HG03571 (cell line): ENCODE results near the gene GEMIN7.

ENCODE experiments used
- ATAC-seq: cut with Tn5 transposase; IDR thresholded peaks from one replicate; pipeline ENCODE4 v1.9.1; 2021; ENCODE audit not compliant: unreplicated experiment

GEMIN7 gene, protein sequence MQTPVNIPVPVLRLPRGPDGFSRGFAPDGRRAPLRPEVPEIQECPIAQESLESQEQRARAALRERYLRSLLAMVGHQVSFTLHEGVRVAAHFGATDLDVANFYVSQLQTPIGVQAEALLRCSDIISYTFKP

DNA sequence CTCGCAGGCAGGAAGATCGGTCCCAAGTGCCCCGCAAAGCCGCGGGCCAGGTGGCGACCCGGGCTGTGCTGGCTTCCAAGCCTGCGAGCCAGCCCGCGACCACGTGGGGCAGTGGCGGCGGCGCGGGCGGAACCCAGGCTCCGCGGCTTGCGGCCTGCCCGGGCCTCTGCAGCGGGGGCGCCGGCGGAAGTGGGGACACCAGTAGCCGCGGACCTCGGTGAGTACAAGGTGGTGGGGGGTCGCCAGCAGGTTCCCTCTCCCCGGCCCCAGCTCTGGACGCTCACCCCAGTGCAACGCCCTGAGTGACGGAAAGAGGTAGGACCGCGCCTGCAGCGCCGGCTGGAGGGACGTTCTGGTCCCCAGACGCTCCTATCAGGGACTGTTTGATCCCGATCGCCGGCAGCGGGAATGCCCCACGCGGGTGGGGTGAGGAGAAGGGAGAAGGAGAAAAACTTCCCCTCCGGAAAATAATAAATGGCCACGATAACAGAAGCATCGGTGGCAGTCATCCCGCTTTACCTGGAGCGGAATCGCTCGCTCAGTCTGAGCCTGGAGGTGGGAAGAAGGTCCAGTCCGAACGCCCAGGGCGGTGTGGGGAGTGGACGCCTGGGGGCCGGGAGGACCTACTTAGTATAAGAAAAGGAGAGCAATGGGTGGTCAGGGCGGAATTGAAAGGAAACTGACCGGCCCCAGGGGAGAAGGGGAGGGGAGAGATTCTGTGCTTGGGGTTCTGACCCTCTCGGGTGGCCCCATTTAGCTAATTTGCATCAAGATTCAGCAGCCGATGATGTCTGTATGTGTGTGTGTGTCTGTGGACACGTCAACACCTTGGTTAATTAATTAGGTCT lies at the start of gene GEMIN7:
TSS of gene GEMIN7 (plus strand) at position 198 of the 848 bp plus-strand sequence. CDS start 10,855 bp downstream, outside the sequence.
- peak; percentile 26 for ATAC-seq

DNA sequence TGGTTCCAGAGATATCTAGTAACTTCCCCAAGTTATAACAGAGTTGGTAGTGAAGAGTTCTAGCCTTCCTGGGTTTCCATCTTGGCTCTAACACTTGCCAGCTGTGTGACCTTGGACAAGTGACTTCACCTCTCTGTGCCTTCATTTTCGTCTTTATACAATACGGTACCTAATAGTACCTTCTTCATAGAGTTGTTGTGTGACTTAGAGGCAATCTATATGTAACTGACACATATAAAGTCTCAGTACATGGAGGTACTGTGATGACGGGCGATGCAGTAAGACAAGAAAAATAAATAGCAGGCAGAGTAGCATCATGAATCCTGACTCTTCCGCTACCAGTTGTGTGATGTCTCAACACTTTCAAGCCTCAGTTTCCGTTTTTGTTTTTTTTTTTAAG lies 48.2 kb upstream of the GEMIN7 start:
- no peak for ATAC-seq

DNA sequence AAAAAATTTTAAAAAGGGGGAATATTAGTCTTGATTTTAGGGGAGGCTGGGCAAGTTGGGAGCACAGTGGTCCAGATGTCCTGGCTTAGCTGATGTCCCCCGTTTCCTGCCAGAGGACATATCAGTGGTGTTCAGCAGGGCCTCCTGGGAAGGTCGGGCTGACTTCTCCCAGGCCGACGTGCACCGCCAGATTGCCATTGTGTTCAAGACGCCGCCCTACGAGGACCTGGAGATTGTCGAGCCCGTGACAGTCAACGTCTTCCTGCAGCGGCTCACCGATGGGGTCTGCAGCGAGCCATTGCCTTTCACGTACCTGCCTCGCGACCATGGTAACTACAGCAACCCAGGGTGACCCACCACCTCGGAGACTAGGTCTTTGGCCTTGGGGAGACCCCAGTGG lies 46.6 kb upstream of the GEMIN7 start:
- ATAC-seq: no peak

DNA sequence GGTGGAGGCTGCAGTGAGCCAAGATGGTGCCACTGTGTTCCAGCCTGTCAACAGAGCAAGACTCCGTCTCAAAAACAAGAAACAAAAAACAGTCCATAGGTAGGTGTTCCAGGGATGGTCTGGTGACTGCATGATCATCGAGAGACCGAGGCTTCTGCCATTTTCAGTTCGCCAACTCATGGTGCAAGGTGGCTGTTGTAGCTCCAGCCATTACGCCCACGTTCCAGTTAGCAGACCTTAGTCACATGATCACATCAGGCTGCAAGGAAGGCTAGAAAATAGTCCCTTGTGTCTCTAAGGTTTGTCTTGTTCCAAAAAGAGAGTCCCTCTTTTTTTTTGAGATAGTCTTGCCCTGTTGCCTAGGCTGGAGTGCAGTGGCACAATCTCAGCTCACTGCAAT lies 43.3 kb upstream of the GEMIN7 start:
- ATAC-seq: no peak

DNA sequence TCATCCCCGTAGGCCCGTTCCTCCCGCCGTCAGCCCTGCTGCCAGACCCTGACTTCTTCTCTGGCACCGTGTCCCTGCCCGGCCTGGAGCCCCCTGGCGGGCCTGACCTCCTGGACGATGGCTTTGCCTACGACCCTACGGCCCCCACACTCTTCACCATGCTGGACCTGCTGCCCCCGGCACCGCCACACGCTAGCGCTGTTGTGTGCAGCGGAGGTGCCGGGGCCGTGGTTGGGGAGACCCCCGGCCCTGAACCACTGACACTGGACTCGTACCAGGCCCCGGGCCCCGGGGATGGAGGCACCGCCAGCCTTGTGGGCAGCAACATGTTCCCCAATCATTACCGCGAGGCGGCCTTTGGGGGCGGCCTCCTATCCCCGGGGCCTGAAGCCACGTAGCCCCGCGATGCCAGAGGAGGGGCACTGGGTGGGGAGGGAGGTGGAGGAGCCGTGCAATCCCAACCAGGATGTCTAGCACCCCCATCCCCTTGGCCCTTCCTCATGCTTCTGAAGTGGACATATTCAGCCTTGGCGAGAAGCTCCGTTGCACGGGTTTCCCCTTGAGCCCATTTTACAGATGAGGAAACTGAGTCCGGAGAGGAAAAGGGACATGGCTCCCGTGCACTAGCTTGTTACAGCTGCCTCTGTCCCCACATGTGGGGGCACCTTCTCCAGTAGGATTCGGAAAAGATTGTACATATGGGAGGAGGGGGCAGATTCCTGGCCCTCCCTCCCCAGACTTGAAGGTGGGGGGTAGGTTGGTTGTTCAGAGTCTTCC lies 41.5 kb upstream of the GEMIN7 start:
- no peak for ATAC-seq

DNA sequence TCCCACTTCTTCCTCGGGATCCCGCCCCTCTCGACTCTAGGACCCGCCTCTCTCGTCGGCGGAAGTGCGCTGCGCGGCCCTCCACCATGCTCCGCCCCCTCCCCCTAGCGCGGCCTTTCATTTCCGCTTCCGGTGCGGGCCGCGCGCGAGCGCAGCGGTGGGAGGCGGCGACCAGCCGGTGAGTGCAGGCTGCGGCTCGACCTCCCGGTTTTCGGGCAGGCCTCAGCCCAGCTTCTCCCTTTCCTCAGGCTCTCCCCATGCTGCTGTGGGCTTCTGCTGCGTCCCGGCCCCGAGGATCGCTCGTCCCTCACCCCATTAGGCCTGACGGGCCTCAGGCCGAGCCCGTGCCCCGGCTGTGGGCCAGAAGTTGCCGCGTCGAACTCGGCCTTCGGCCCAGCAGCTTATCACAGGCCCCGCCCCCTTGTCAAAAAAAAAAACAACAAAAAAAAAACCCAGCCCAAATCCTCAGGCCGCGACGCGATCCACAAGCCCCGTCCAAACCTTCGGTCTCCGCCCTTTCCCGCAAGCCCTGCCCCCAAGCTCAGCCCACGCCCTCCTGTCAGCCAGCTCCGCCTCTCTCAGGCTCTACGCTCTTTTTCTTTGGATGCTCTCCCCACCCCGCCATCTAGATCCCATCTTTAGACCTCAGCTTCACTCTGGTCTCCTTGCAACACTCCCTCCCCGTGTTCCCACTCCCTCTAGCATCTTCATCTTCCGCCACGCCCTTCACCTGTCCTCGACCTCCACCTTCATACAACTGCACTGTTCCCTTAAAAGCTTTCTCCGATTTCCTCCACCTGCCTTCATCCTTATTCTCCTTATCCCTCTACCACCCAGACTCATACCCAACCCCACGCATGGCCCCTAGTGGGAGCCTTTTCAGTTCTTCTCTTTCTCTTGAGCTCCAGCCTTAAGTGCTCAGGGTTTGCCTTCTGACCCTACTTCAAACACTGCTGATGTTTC lies 39.8 kb upstream of the GEMIN7 start, which contains the start of gene CLASRP:
TSS of gene CLASRP (plus strand) at position 115 of the 963 bp plus-strand sequence. CDS start 1,168 bp downstream, outside the sequence.
- ATAC-seq: peak; percentile 78

DNA sequence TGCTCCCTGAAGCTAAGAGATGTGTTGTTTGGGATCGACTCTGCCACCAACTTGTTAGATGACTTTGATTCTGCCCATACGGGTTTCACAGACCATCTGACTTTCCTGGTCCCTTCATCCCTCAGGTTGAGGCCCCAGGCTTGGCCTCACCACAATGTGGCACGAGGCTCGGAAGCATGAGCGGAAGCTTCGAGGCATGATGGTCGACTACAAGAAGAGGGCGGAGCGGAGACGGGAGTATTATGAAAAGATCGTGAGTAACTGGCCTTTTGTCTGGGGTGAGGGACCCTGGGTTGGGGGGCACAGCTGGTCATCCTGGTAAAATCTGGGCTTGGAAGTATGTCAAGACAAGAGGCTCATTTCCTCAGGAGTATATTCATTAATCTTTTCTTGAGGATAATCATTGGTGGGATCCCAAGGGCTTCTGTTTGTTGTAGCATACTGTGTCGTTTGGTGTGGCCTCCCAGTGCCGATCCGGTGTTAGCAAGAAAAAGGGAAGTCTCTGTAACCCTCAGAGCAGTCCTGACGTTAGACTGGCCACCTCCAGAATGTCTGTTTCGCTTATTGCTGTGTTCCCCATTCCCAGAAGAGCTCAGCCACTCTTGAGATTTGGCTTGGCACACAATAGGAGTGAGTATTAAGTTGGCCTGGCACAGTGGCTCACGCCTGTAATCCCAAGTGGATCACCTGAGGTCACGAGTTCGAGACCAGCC lies 38.8 kb upstream of the GEMIN7 start:
- ATAC-seq: no peak

DNA sequence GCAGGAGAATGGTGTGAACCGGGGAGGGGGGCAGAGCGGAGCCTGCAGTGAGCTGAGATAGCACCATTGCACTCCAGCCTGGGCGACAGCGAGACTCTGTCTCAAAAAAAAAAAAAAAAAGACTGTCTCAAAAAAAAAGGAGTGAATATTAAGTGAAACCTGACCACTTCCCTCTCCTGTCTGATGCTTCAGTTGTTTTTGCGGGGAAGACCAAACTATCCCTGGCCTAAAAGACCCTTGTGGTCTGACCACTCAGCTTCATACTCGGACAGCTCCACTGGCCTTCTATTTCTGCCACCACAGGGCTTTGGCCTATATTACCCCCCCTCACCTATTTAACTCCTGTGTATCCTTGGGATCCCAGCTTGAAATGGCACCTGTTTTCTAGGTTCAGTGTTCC lies 37.9 kb upstream of the GEMIN7 start:
- ATAC-seq: no peak

DNA sequence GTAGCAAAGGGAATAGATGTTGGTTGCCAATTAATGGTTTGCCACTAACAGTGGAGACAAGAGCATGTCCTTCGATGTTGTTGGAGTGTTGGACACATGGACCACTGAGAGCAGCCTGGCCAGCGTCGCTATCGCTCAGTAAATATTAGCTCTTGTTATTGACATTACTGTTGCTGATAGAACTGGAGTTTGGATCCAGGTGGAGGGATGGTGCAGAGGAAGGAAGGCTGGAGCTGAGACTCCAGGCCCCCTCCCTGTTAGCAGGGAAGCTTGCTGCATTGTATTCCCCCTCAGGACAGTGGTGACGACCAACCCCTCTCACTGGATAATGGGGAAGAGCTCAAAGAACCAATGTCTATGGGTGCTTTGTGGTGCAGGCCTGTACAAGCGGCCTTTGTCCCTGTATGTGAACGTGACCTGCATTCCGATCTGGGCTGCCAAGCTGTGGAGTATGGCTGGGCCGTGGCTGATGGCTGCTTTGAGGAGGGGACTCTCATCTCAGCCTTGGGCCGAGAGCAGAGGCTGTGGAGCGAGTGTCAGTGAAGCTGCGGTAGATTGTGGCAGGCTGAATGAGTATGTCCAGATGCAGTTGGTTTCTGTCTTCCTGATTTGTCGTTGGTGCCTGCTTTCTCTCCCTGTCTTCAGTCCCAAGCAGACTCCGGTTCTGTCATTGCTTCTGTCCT lies 33.2 kb upstream of the GEMIN7 start:
- ATAC-seq: no peak

DNA sequence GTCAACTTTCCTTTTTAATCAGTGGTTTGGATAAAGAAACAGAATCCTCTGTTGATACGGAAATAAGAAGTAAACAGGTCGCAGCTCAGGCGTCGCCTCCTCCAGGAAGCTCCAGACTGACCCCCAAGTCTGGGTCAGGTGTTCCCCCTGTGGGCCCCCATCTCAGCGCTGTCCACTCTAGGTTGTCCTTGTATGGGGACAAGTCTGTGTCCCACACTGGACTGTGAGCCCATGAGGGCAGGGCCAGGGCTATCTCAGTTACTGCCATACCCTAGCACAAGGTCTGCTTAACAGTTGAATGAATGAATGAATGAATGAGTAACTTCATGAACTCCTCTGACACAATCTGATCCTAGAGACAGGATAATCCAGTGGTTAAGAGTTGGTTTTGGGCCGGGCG lies 32.7 kb upstream of the GEMIN7 start:
- ATAC-seq: no peak

DNA sequence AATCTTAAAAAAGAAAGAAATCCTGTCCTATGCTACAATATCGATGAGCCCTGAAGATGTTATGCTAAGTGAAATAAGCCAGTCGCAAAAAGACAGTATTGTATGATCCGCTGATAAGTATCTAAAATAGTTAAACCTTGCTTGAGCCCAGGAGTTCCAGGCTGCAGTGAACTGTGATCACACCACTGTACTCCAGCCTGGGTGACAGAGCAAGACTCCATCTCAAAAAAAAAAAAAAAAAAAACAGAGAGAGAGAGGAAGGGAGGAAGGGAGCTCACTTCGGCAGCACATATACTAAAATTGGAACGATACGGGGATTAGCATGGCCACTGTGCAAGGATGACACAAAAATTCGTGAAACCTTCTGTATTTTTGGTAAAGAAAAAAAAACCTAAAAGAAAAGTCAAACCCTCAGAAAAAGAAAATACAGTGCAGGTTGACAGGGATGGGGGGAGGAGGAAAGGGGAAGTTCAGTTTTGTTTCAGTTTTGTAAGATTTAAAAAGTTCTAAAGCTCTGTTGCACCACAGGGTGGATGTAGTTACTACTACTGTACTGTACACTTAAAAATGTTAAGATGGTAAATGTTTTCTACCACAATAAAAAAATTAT lies 31.8 kb upstream of the GEMIN7 start:
- ATAC-seq: peak; percentile 69

DNA sequence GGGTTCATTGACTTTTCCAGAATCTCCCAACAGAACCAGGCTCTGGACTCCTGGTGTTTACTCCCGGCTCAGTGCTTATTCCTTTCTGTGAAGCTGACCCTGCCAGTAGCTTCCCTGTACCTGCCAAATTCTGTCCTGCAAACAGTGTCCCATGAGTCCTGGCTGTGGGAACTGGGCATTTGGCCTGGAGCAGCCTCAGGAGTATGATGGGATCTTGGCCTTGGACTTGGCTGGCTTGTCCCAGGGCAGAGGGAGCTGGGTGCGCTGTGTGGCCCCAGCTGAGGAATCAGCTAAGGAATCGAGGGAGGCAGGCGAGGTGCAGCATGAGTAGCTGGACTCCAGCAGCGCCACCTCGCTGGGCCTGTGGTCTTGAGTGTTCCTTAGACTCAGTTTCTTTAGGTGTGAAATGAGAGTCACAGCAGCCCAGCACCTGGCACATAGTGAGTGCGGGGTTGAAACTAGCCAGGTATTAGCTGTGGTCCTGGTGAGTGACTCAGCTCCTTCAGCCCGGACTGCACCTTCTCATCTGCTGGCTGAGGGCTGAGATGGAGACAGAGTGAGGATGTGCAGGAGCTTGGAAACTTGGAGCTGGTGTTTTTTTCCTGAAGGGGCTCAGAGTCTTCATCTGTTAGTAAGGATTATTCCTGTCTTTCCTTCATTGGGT lies 29.9 kb upstream of the GEMIN7 start:
- no peak for ATAC-seq

DNA sequence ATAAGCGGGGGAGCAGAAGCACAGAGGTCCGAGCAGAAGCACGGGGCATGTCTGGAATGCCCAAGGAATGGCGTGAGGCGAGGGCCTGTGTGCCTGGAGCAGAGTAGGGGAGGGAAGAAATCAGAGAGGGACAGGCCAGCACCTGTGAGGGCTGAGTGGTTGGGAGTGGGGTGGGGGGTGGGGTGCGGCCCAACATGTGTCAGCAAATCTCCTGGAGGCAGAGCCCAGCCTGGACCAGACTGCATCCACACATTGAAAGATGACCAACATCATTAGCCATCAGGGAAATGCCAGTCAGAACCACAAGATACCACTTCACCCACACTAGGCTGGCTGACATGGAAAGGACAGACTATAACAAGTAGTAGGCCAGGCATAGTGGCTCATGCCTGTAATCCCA lies 29.0 kb upstream of the GEMIN7 start:
- ATAC-seq: no peak

DNA sequence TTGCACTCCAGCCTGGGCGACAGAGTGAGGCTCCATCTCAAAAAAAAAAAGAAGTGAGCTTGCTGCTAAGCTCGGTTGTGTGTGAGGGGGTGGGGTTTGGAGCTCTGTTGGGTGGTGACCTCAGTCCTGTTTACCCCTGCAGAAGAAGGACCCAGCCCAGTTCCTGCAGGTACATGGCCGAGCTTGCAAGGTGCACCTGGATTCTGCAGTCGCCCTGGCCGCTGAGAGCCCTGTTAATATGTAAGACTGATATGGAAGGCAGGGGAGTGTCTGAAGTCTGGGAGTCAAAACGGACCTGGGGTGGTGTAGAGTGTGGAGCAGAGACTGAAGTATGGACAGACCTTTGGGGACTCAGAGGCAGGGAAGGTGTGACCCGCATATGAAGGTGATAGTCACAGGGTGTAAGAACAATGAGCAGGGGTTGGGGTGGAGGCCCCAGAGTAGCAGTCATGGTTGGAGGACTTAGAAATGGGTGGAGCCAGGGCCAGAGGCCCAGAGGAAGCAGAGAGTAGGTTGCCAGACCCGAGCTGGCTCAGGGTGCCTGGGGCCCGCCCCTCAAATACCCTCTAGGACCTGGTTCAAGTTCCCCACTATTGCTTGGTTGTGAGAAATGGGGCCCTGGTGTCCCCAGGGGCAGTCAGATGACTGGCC lies 27.0 kb upstream of the GEMIN7 start:
- ATAC-seq: no peak

DNA sequence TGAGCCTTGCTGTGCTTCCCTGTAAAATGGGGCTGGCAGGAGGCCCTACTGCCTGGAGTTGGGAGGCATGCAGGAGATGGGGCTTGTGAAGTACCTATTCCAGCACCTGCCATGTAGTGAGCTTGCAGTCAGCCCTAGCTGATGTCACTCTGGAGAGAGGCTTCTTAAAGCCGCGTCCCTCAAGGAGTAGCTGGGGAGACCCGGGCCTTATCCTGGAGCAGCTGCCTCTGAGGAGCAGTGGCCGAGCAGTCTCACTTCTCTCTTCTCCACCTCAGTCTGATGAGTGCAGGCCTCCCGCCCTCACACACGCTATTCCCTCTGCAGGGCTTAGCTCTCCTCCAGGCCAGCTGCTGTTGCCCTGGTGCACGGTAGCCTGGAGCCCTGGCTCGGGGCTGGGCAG lies 22.2 kb upstream of the GEMIN7 start:
- ATAC-seq: no peak

DNA sequence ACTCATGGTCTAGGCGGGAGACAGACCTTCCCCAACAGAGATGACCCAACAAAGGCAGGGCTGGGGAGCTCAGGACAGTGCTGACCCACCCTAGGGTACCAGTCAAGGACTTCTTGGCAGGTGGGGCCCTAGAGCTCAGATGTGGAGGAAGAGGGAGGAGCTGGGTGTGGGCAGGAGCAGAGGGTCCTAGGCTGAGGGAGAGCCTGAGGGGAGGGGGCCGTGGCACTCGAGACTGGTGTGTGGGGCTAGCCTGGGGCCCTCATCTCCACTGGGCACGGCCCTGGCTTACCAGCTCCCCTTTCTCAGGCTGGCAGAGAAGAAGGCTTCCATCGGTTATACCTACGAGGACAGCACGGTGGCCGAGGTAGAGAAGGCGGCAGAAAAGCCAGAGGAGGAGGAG lies 21.6 kb upstream of the GEMIN7 start:
- ATAC-seq: no peak

DNA sequence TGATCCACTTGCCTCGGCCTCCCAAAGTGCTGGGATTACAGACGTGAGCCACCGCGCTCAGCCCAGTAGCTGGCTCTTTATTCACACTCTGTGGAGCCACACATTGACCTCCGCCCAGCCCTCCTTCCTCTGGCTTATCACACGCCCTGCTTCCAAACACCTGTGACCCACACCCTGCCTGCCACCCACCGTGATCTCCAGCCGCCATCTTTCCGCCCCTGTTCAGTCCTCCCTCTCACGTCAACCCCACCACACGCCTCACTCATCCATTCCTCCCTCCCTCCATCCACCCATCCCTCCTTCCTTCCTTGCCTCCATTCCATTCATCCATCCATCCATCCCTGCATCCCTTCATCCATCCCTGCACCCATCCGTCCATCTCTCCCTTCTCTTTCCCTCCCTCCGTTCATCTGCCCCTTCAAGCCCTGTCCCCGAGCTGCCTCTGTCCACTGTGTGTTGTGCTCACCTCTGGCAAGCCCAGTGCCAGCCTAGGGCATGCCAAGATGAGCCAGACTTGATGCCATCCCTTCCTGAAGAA lies 20.4 kb upstream of the GEMIN7 start:
- no peak for ATAC-seq
